ENCODE data around the gene THSD7B.

THSD7B gene

DNA sequence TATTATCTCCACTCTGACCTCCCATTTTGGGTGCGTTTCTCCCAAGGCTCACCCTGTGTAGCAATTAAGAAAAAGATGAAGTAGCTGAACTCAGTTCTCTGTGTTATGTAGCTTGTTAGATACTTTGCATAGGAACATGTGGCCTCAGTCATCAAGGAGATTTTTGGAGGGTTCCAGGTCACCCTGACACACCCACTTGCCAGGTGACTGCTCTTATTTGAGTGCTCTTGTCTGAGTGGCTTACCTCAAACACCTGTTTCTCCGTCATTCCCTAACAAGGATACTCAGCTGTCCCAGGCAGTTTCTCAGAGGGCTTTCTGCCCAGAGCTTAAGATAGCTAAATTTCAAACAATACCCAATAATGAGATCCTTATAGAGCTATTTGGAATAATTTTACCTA, 621.7 kb downstream of the THSD7B start:
- no peaks in the 10 kb centered on the region for H3K27me3 ChIP-seq (ENCODE audit: control insufficient read depth in 5 of 5, insufficient read depth in 4 of 5, low read length in 5 of 5)
- H3K36me3 ChIP-seq (ENCODE audit: control insufficient read depth in 5 of 5, insufficient read depth in 5 of 5, low read length in 5 of 5) = no peaks in the 10 kb centered on the region
- H3K9me3 ChIP-seq (ENCODE audit: control insufficient read depth in 5 of 5, low read length in 5 of 5) = peaks cover 0 to 10% (median 2%) of the 10 kb centered on the region in 5 donors
- no peak overlapping the region for H3K9ac ChIP-seq (ENCODE audit: low read length in 5 of 5)
- no peak overlapping the region for H3K4me3 ChIP-seq (ENCODE audit: low read depth in 1 of 5, low read length in 5 of 5)
- no peaks in the 10 kb centered on the region for H3K4me1 ChIP-seq (ENCODE audit: control insufficient read depth in 5 of 5, insufficient read depth in 5 of 5, low read length in 5 of 5)
- H3K27ac ChIP-seq (ENCODE audit: low read depth, low read length) = no peak overlapping the region

DNA sequence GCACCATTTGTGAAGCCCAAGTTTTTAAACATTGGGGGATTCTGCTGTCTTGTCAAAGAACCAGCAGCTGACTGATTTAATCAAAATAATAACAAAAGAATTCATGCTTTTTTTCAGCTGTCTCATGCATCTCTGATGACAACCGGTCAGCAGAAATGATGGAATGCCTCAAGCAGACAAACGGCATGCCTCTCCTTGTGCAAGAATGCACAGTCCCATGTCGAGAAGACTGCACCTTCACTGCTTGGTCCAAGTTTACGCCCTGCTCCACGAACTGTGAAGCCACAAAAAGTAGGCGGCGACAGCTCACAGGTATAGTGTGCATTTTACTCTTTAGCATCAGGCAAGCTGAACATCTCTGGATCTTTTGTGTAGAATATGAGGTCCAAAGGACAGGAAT, 640.2 kb downstream of the THSD7B start:
- Histone ChIP-seq H3K27ac (ENCODE audit: low read depth, low read length) (no peak overlapping the region), H3K9ac (ENCODE audit: low read length in 5 of 5) (no peak overlapping the region), H3K27me3 (ENCODE audit: control insufficient read depth in 5 of 5, insufficient read depth in 4 of 5, low read length in 5 of 5) (no peaks in the 10 kb centered on the region), H3K36me3 (ENCODE audit: control insufficient read depth in 5 of 5, insufficient read depth in 5 of 5, low read length in 5 of 5) (peaks cover 0 to 9% (median 0%) of the 10 kb centered on the region in 5 donors), H3K4me1 (ENCODE audit: control insufficient read depth in 5 of 5, insufficient read depth in 5 of 5, low read length in 5 of 5) (no peaks in the 10 kb centered on the region), H3K4me3 (ENCODE audit: low read depth in 1 of 5, low read length in 5 of 5) (no peak overlapping the region), H3K9me3 (ENCODE audit: control insufficient read depth in 5 of 5, low read length in 5 of 5) (peaks cover 0 to 3% (median 0%) of the 10 kb centered on the region in 5 donors)

DNA sequence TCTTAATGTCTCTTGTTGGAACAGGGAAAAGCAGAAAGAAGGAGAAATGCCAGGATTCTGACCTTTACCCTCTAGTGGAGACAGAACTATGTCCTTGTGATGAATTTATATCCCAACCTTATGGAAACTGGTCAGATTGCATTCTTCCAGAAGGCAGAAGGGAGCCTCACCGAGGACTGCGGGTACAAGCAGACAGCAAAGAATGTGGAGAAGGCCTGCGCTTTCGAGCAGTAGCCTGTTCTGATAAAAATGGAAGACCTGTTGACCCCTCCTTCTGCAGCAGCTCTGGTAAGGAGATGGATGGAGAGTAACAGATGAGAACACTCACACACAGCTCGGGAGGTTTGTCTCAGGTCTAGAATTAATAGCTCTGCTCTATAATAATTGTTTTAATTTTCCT, 646.2 kb downstream of the THSD7B start:
- Histone ChIP-seq H3K4me1 (ENCODE audit: control insufficient read depth in 5 of 5, insufficient read depth in 5 of 5, low read length in 5 of 5) (no peaks in the 10 kb centered on the region), H3K9me3 (ENCODE audit: control insufficient read depth in 5 of 5, low read length in 5 of 5) (no peaks in the 10 kb centered on the region)

DNA sequence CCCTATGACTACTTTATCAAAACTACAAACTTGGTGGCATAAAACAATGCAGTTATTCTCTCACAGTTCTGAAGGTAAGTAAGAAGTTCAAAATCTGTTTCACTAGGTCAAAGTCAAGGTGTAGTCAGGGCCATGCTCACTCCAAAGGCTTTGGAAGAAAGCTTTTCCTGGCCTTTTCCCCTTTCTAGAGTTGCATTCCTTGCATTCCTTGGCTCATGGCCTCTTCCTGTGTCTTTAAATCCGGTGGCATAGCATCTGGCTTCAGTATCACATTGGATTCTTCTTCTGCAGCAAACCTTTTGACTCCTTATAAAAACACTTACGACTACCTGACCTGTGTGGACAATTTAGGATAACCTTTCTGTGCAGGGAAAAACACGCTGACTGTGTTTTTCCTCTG, 655.4 kb downstream of the THSD7B start:
- Histone ChIP-seq H3K4me3 (ENCODE audit: low read depth in 1 of 5, low read length in 5 of 5) (no peak overlapping the region), H3K9me3 (ENCODE audit: control insufficient read depth in 5 of 5, low read length in 5 of 5) (peaks cover 0 to 3% (median 0%) of the 10 kb centered on the region in 5 donors), H3K9ac (ENCODE audit: low read length in 5 of 5) (no peak overlapping the region)

More for the DNA sequence above, 646.2 kb downstream of the THSD7B start:
- H3K27me3 ChIP-seq (ENCODE audit: control insufficient read depth in 5 of 5, insufficient read depth in 4 of 5, low read length in 5 of 5) = no peaks in the 10 kb centered on the region
- no peak overlapping the region for H3K4me3 ChIP-seq (ENCODE audit: low read depth in 1 of 5, low read length in 5 of 5)
- H3K9ac ChIP-seq (ENCODE audit: low read length in 5 of 5) = no peak overlapping the region
- no peak overlapping the region for H3K27ac ChIP-seq (ENCODE audit: low read depth, low read length)
- H3K36me3 ChIP-seq (ENCODE audit: control insufficient read depth in 5 of 5, insufficient read depth in 5 of 5, low read length in 5 of 5) = peaks cover 0 to 4% (median 0%) of the 10 kb centered on the region in 5 donors

DNA sequence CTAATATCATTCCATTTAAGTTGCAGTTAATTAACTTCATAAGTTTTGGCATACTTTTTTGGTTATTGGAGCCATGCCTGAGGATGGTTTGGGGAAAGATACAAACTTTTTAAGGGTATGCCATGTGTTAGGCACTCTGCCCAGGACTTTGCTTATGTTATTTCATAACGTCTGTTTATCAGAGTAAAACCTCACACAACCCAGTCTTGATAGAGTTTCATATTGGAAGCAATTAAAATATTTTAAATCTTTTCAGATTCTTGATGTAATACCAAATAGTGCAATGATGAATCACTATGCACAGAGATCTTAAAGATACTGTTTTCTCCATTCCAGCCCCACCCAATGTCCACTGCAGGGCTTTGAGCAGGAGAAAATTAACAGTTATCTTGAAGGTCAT, 669.8 kb downstream of the THSD7B start:
- Histone ChIP-seq H3K4me1 (ENCODE audit: control insufficient read depth in 5 of 5, insufficient read depth in 5 of 5, low read length in 5 of 5) (peaks cover 0 to 9% (median 0%) of the 10 kb centered on the region in 5 donors), H3K9me3 (ENCODE audit: control insufficient read depth in 5 of 5, low read length in 5 of 5) (no peaks in the 10 kb centered on the region), H3K9ac (ENCODE audit: low read length in 5 of 5) (no peak overlapping the region), H3K27me3 (ENCODE audit: control insufficient read depth in 5 of 5, insufficient read depth in 4 of 5, low read length in 5 of 5) (no peaks in the 10 kb centered on the region), H3K27ac (ENCODE audit: low read depth, low read length) (no peak overlapping the region), H3K4me3 (ENCODE audit: low read depth in 1 of 5, low read length in 5 of 5) (no peak overlapping the region), H3K36me3 (ENCODE audit: control insufficient read depth in 5 of 5, insufficient read depth in 5 of 5, low read length in 5 of 5) (no peaks in the 10 kb centered on the region)

More for the DNA sequence above, 655.4 kb downstream of the THSD7B start:
- no peaks in the 10 kb centered on the region for H3K36me3 ChIP-seq (ENCODE audit: control insufficient read depth in 5 of 5, insufficient read depth in 5 of 5, low read length in 5 of 5)
- no peak overlapping the region for H3K27ac ChIP-seq (ENCODE audit: low read depth, low read length)
- no peaks in the 10 kb centered on the region for H3K4me1 ChIP-seq (ENCODE audit: control insufficient read depth in 5 of 5, insufficient read depth in 5 of 5, low read length in 5 of 5)
- H3K27me3 ChIP-seq (ENCODE audit: control insufficient read depth in 5 of 5, insufficient read depth in 4 of 5, low read length in 5 of 5) = no peaks in the 10 kb centered on the region

DNA sequence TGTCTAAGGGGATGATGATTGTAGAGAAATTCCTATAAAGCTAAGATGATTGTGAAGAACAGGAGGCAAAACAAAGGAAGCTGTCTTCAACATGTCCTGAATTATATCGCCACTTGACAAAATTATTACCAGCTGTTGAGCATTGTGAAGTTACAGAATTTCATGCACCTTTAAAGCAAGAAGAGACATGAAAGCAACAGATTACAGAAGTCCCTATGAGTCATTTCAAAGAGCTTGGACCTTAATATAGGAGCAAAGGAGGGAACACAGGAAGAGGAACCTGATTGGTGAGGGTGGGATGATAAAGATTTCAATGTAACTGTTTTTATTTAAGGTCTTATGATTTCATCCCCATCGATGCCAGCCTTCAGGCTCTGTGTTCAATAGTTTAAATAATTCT, 672.0 kb downstream of the THSD7B start:
- Histone ChIP-seq H3K27me3 (ENCODE audit: control insufficient read depth in 5 of 5, insufficient read depth in 4 of 5, low read length in 5 of 5) (no peaks in the 10 kb centered on the region), H3K4me1 (ENCODE audit: control insufficient read depth in 5 of 5, insufficient read depth in 5 of 5, low read length in 5 of 5) (peaks cover 0 to 9% (median 0%) of the 10 kb centered on the region in 5 donors), H3K9ac (ENCODE audit: low read length in 5 of 5) (no peak overlapping the region), H3K27ac (ENCODE audit: low read depth, low read length) (no peak overlapping the region), H3K36me3 (ENCODE audit: control insufficient read depth in 5 of 5, insufficient read depth in 5 of 5, low read length in 5 of 5) (no peaks in the 10 kb centered on the region), H3K4me3 (ENCODE audit: low read depth in 1 of 5, low read length in 5 of 5) (no peak overlapping the region), H3K9me3 (ENCODE audit: control insufficient read depth in 5 of 5, low read length in 5 of 5) (no peaks in the 10 kb centered on the region)

DNA sequence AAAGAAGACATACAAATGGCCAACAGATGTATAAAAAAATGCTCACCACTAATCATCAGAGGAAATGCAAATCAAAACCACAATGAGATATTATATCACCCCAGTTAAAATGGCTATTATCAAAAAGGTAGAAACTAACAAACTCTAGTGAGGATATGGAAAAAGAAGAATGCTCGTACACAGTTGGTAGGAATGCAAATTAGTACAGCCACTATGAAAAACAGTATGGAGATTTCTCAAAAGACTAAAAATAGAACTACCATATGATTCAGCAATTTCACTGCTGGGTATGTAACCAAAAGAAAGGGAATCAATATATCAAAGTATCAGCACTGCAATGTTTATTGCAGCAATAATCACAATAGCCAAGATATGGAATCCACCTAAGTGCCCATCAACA, 679.6 kb downstream of the THSD7B start:
- H3K9ac ChIP-seq (ENCODE audit: low read length in 5 of 5) = no peak overlapping the region
- no peak overlapping the region for H3K4me3 ChIP-seq (ENCODE audit: low read depth in 1 of 5, low read length in 5 of 5)
- H3K36me3 ChIP-seq (ENCODE audit: control insufficient read depth in 5 of 5, insufficient read depth in 5 of 5, low read length in 5 of 5) = no peaks in the 10 kb centered on the region
- no peaks in the 10 kb centered on the region for H3K4me1 ChIP-seq (ENCODE audit: control insufficient read depth in 5 of 5, insufficient read depth in 5 of 5, low read length in 5 of 5)
- H3K27me3 ChIP-seq (ENCODE audit: control insufficient read depth in 5 of 5, insufficient read depth in 4 of 5, low read length in 5 of 5) = no peaks in the 10 kb centered on the region
- H3K9me3 ChIP-seq (ENCODE audit: control insufficient read depth in 5 of 5, low read length in 5 of 5) = no peaks in the 10 kb centered on the region
- no peak overlapping the region for H3K27ac ChIP-seq (ENCODE audit: low read depth, low read length)

DNA sequence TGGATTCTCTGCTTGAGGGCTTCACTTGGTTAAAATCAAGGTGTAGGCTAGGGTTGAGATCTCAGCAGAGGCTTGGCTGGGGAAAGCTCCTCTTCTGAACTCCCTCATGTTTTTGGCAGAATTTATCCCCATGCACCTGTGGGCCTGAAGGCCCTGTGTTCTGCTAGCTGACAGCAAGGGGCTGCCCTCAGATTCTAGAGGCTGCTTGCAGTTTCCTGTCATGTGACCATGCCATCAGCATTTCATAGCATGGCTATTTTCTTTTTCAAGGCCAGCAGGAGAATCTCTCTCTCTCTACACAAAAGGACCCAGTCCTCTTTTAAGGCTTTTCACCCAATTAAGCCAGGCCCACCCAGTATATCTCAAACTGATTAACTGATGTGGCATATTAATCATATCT, 684.1 kb downstream of the THSD7B start:
- no peak overlapping the region for H3K27ac ChIP-seq (ENCODE audit: low read depth, low read length)
- no peaks in the 10 kb centered on the region for H3K27me3 ChIP-seq (ENCODE audit: control insufficient read depth in 5 of 5, insufficient read depth in 4 of 5, low read length in 5 of 5)
- H3K9ac ChIP-seq (ENCODE audit: low read length in 5 of 5) = no peak overlapping the region
- no peaks in the 10 kb centered on the region for H3K9me3 ChIP-seq (ENCODE audit: control insufficient read depth in 5 of 5, low read length in 5 of 5)
- no peaks in the 10 kb centered on the region for H3K36me3 ChIP-seq (ENCODE audit: control insufficient read depth in 5 of 5, insufficient read depth in 5 of 5, low read length in 5 of 5)
- H3K4me3 ChIP-seq (ENCODE audit: low read depth in 1 of 5, low read length in 5 of 5) = no peak overlapping the region
- H3K4me1 ChIP-seq (ENCODE audit: control insufficient read depth in 5 of 5, insufficient read depth in 5 of 5, low read length in 5 of 5) = no peaks in the 10 kb centered on the region

DNA sequence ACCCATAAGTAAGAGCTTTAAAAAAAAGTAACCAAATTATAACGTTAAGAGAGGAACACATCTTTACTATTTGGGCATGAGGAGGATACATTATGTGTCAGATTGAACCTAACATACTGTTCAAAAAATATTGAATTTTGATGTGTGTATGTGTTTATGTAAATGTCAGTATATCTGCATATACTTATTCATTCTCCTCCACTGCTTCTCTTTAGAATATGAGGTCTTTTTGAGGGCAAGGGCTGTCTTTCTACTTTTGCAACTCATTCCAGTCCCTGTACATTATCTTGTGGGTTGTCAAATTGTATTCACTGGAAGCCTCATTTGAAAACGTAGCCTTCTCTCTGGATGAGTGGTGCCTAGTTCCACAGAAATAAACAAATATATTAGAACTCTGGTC, 689.5 kb downstream of the THSD7B start:
- no peaks in the 10 kb centered on the region for H3K36me3 ChIP-seq (ENCODE audit: control insufficient read depth in 5 of 5, insufficient read depth in 5 of 5, low read length in 5 of 5)
- H3K4me1 ChIP-seq (ENCODE audit: control insufficient read depth in 5 of 5, insufficient read depth in 5 of 5, low read length in 5 of 5) = no peaks in the 10 kb centered on the region
- no peak overlapping the region for H3K27ac ChIP-seq (ENCODE audit: low read depth, low read length)
- no peak overlapping the region for H3K9ac ChIP-seq (ENCODE audit: low read length in 5 of 5)
- no peak overlapping the region for H3K4me3 ChIP-seq (ENCODE audit: low read depth in 1 of 5, low read length in 5 of 5)
- H3K27me3 ChIP-seq (ENCODE audit: control insufficient read depth in 5 of 5, insufficient read depth in 4 of 5, low read length in 5 of 5) = no peaks in the 10 kb centered on the region
- H3K9me3 ChIP-seq (ENCODE audit: control insufficient read depth in 5 of 5, low read length in 5 of 5) = peaks cover 0 to 7% (median 2%) of the 10 kb centered on the region in 5 donors

DNA sequence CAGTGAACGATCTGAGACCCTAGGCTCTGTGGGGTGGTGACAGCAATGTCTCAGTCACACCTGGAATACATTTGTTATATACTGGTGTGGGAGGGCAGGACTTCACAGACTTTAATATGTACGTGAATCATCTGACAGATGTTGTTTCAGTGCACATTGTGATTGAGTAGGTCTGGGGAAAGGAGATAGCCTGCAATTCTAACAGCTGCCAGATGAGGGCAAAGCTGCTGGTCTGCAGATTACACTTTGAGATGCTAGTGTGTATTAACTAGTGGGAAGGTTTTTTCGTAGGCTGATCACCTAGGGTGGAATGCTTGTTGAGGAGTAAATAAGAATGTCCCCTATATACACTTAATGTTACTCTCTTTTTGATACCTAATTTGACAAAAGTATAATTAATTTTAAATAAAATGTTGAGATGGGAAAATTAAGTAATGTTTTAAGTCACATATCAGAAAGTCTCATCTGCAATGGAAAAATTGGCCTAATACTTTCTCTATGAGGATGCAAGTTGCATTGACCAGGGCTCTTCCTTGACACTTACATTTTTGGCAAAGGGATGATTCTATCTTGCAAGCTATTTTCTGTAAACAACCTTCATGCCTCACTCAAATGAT, 702.0 kb downstream of the THSD7B start:
- H3K4me1 ChIP-seq (ENCODE audit: control insufficient read depth in 5 of 5, insufficient read depth in 5 of 5, low read length in 5 of 5) = peaks cover 0 to 6% (median 0%) of the 10 kb centered on the region in 5 donors
- no peak overlapping the region for H3K9ac ChIP-seq (ENCODE audit: low read length in 5 of 5)
- H3K27ac ChIP-seq (ENCODE audit: low read depth, low read length) = no peak overlapping the region
- no peaks in the 10 kb centered on the region for H3K36me3 ChIP-seq (ENCODE audit: control insufficient read depth in 5 of 5, insufficient read depth in 5 of 5, low read length in 5 of 5)
- no peak overlapping the region for H3K4me3 ChIP-seq (ENCODE audit: low read depth in 1 of 5, low read length in 5 of 5)
- H3K9me3 ChIP-seq (ENCODE audit: control insufficient read depth in 5 of 5, low read length in 5 of 5) = no peaks in the 10 kb centered on the region
- no peaks in the 10 kb centered on the region for H3K27me3 ChIP-seq (ENCODE audit: control insufficient read depth in 5 of 5, insufficient read depth in 4 of 5, low read length in 5 of 5)
